Smooth muscle cell of the brain vasculature (primary cell): ENCODE data around the gene CERK.
"Not testable (repeated sequence)": the region's sequence is repeated elsewhere in the genome, so short reads cannot be mapped to it uniquely, and the experiment has no call there.

ENCODE experiments used
- DNase-seq: peaks from one replicate; pipeline ENCODE4 v3.0.0-alpha.2; 2012; ENCODE audit warnings: low read depth, low spot score

CERK gene, protein sequence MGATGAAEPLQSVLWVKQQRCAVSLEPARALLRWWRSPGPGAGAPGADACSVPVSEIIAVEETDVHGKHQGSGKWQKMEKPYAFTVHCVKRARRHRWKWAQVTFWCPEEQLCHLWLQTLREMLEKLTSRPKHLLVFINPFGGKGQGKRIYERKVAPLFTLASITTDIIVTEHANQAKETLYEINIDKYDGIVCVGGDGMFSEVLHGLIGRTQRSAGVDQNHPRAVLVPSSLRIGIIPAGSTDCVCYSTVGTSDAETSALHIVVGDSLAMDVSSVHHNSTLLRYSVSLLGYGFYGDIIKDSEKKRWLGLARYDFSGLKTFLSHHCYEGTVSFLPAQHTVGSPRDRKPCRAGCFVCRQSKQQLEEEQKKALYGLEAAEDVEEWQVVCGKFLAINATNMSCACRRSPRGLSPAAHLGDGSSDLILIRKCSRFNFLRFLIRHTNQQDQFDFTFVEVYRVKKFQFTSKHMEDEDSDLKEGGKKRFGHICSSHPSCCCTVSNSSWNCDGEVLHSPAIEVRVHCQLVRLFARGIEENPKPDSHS

DNA sequence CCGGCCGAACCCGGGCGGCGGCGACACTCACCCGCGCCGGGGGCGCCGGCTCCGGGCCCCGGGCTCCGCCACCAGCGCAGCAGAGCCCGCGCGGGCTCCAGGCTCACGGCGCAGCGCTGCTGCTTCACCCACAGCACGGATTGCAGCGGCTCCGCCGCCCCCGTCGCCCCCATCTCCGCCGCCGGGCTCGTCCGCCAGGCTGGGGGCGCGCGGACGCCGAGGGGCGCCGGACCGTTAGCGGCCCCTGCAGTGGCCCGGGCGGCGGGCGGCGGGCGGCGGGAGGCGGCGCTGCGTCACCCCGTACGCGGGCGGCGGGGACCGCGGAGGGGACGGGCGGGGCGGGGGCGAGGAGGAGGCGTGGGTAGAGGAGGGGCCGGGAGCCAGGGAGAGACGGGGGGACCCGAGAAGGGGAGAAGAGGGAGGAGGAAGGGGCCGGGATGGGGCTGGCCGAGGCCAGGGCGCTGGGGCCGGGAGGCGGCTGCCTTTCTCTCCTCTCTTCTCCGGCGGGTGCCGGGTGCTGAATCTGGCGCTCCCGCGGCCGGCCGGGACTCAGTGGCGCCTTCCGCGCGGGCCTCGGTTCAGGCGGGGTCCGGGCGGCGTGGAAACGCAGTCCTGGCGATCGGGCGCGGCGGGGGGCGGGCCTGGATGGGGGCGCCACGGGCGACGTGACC lies at the start of gene CERK:
Gene CERK, minus strand, starts transcription at position 277 of the 671 bp plus-strand sequence. Its CDS starts 104 bp downstream, at position 173.
- DNase-seq: no peak

DNA sequence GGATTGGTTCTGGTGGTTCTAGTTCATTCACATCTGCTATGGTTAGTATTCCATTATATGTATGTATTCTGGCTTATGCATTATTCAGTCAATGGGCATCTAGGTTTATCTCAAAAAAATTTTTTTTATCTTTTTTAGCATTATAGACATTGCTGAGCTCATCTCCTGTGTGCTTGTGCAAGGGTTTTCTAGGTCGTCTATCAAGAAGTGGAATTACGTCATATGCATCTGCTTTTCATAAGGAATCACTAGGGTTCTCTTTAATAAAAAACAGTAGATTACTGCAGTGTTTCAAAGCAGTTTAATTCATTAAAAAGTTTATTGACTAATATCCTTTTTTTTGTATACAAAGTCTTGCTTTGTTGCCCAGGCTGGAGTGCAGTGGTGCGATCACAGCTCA lies 45.7 kb upstream of the CERK start:
- no peak for DNase-seq

- not testable (repeated sequence) for DNase-seq
Measured at GRCh38 chr22:46782200-46782599, 44.1 kb upstream of the CERK start.

DNA sequence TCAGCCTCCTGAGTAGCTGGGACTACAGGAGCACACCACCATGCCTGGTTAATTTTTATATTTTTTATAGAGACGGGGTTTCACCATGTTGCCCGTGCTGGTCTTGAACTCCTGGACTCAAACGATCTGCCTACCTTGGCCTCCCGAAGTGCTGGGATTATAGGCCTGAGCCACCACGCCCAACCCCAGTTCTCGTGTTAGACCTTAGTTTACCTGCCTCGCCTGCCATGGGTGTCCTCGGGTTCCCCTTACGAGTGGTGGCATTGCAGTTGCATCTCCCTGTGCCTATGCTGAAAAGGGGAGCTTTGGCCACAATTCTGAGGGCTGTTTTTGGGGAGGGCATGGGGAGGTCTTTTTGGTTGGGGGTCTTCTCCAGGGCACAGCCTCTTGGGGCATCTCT lies 43.2 kb upstream of the CERK start:
- no peak for DNase-seq

DNA sequence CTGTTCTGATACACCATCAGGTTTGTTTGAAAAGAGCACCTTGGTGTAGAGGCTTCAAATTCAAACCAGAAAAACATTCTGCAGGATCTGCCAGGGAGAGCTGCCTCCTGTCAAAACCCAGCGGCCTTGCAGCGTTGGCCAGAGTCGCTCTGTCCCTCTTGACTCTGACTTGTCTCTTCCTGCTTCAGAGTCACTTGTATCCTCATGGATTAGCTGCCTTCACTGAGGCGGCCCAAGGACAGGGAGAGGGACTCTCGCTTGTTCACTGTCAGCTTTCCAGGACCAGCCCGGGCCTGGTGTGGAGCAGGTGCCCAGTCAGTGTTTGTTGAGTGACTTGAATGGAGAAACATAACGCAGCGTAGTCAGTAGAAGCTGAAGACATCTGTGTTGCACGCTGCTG lies 42.4 kb upstream of the CERK start:
- no peak for DNase-seq

- DNase-seq: no peak
Measured at GRCh38 chr22:46779651-46780050, 41.6 kb upstream of the CERK start.

DNA sequence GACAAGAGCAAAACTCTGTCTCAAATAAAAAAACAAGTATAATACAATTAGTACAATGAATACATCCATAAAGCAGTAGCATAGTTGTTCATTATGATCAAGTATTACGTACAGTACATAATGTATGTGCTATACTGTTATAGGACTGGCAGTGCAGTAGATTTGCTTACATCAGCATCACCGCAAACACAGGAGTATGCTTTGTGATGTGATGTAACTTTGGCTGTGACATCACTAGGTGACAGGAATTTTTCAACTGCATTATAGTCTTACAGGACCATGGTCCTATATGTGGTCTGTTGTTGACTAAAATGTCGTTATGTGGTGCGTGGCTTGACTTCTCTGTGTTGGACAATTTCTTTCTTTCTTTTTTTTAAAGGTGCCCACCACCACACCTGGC lies 41.0 kb upstream of the CERK start:
- DNase-seq: no peak

- DNase-seq: no peak
Measured at GRCh38 chr22:46777609-46777970, 39.5 kb upstream of the CERK start.

- no peak for DNase-seq
Measured at GRCh38 chr22:46776876-46777608, 39.0 kb upstream of the CERK start.

- no peak for DNase-seq
Measured at GRCh38 chr22:46775850-46776826, 38.1 kb upstream of the CERK start.

GRCh38 chr22:46774980-46775849 lies 37.2 kb upstream of the CERK start:
- DNase-seq: no peak

DNA sequence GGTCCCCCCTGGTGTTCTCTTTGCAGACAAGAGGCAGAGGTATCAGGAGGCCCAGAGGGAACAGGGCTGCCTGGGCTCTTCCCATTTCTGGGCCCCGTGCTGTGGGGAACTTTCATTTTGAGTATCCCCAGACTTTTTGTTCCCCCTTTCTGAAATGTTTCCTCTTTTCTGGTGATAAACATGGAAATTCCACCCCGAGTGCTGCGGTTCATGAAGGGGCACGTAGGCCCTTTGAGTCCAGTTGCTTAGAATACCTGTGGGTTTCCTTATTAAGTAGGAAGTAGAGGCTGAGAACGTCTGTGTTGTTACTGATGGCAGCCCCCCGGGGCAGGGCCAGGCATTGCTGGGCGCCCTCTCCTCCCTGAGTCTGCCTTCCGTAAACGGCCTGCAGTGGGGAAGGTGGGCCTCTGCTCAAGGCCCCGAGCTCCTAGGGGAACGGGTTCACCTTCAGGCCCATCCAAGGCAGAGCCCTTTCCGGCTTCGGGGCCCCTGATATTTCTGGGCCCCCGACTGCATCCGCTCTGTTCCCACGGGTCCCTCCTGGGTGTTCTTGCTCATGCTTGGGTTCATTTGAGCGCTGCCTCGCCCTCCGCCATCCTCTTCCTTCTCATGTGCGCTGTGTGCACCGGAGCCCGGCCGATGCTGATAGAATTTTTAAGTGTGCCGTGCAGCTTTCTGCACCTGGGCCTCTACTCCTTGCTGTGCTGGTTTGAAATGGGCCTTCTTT lies 36.4 kb upstream of the CERK start:
- DNase-seq: no peak

DNA sequence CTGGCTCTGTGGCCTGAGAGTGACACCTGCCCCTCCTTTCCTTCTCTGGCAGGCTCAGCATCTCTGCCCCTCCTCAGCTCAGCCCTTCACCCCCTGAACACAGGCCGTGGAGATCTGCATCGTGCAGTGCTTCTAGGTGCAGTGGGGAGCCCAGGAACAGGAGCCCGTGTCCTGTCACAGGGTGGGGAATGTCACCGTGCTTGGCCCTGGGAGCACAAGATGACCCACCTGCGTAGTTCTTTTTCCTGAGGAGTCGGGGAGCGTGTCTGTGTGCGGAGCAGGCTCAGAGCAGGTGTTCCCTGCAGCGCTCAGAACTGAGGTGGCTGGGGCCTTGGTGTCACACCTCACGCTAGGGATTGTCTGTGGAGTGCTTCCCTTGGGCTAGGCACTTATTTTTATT lies 35.0 kb upstream of the CERK start:
- DNase-seq: no peak

DNA sequence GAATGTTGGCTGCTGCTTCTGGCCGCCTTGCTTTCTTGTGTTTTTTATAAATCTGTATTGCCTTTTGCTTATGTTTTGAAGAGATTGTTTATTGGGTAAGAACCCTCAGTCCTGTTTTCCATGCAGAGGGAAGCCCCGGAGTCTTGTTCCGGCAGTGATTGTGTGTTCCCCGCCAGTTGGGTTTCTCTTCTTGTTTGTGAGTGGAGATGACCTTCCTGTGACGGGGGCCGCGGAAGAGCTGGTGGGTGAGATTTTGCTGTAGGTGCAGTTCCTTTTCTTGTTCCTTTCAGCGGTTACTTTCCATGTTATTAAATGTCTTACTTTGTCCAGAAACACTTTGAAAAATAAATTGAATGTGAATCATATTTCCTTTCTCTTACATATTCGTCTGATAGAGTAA lies 32.7 kb upstream of the CERK start:
- DNase-seq: no peak

- DNase-seq: no peak
Measured at GRCh38 chr22:46770151-46770641, 32.1 kb upstream of the CERK start.

DNA sequence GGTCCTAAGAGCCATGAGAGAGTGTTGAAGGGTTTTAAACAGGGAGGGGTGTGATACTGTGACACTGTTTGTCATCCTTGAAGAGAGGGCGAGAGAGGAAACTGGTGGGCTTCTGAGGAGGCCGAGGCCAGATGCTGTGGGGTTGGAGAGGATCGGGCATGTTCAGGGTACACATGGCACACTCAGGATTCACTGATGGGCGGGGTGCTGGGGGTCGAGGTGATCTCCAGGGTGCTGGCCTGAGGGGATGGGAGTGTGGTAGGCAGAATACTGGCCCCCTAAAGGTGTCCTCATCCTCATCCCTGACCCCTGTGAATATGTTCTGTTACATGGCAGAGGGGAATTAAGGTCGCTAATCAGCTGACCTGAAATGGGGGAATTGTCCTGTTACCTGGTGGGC lies 31.7 kb upstream of the CERK start:
- DNase-seq: no peak

DNA sequence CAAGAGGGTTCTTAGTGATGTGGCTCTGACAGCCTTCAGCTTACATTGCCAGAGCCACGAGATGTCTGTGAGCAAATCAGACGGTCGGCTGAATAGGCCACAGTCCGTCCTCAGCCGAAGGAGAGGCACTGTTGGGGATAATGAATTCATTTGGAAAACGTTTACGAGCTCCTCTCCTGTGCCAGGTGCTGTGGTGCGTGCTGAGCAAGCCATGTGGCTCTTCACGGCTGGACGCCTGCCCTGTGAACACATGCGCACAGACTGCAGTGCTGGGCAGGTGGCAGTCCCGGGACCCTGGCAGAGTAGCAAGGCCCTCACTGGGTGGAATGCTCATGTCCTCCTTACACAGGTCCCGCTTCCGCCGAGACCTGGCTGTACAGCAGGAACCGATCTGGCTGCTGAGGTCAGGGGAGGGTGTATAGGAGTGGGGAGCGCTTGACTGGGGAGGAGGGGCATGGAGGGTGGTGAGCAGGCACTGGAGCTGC lies 31.2 kb upstream of the CERK start:
- DNase-seq: no peak

DNA sequence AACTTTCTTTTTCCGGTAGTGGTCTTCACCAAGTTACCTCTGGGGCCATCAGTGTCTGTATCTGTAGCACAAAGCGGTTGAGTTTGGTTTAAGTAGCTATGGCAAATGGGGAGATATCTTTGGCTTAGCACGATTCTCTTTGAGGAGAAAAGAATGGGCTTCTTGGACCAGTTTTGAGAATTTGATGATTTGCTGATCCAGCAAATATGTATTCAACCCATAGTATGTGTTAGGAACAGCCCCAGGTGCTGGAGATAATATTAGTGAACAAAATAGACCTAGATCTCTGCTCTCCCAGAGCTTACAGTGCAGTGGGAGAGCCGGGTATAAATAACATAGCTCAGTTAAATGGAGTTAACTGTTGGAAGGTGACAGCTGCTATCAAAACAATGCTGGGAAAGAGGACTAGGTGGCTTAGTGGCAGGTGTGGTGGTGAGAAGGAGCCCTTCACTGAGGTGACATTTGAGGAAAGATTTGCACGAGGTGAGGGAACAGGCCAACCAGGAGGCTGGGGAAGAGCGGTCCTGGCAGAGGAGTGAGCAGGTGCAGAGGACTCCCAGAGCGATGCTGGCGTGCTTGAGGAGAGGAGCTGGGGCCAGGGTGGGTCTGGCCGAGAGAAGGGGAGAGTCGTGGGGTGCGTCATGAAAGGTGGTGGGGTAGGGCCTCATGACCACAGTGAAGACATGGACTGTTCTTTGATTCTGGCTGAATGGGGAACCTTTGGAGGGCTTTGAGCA lies 29.4 kb upstream of the CERK start:
- DNase-seq: no peak
